ENCODE data around the gene UBTF. TPM values are rescaled to one million over a fixed set of nuclear protein-coding genes. Genes with fewer than 3 reads are reported as not detected.

UBTF gene
- total and polyA plus RNA-seq, 2 donors (not counting 3 experiments of a cell fraction or from before 2014, with no cell fraction given), result 14.7 to 84.7 TPM

DNA sequence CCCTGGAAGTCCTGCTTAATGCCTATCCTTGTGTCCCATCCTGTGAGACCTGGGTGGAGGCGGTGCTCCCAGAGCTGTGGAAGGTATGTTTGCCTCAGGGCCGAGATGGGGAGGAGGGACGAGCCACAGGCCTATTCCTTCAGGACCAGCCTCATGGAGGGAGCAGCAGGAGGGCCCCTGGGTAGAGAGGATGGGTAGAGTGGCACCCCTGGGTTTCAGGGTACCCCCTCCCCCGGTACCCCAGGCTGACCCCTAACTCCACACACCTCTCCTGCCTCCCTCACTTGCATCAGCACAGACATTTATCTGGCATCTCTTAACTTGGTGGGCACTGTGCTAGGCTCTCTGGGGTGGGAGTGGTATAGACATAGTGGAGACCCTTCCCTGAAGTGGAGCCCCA, 41.8 kb downstream of the UBTF start:
- Histone ChIP-seq H3K36me3 (ENCODE audit: control insufficient read depth in 2 of 2, extremely low read depth in 1 of 2, insufficient read depth in 2 of 2, low read length in 2 of 2) (peaks cover 7 to 17% of the 10 kb centered on the region in 2 experiments), H3K27ac (ENCODE audit: insufficient read depth, low read depth, low read length) (no peak overlapping the region), H3K4me2 (ENCODE audit: insufficient read depth, low read length) (no peak overlapping the region), H3K9ac (replicated peaks; ENCODE audit: extremely low read depth, insufficient read depth, low read length) (no peak overlapping the region), H4K20me1 (replicated peaks; ENCODE audit: control insufficient read depth, extremely low read depth, insufficient read depth, low read length) (no peaks in the 10 kb centered on the region), H3K9me3 (replicated peaks; ENCODE audit: control insufficient read depth, insufficient read depth, low read length) (no peaks in the 10 kb centered on the region), H3K4me1 (ENCODE audit: control insufficient read depth, extremely low read depth, insufficient read depth, low read length) (no peaks in the 10 kb centered on the region), H3K4me3 (replicated peaks in 1 of 3; ENCODE audit: insufficient read depth in 1 of 3, low read depth in 1 of 3, low read length in 3 of 3) (no peak overlapping the region), H3K9me1 (replicated peaks; ENCODE audit: control insufficient read depth, extremely low read depth, insufficient read depth, low read length) (no peaks in the 10 kb centered on the region), H2AFZ (ENCODE audit: low read depth, low read length) (no peak overlapping the region), H3K27me3 (ENCODE audit: control insufficient read depth in 2 of 2, insufficient read depth in 2 of 2, low read length in 2 of 2) (no peaks in the 10 kb centered on the region), H3K79me2 (ENCODE audit: control insufficient read depth, insufficient read depth, low read length) (peaks cover 1% of the 10 kb centered on the region)
- intact Hi-C loops (cut with micrococcal nuclease) (no loop called here), dilution Hi-C loops (cut with MboI; ENCODE audit: extremely low pct_ligation_motif_present, low sequenced_read_pairs) (no loop called here)
- ChIA-PET CTCF (no interaction called here), POLR2A (no interaction called here)
- FAIRE-seq (no peak), DNase-seq (ENCODE audit: low read depth, low spot score) (no peak)
- no peak for TF ChIP-seq POLR2AphosphoS5 (IDR thresholded peaks at IDR 0.05; ENCODE audit: insufficient read depth, low read depth, low read length)
- BruUV-seq (replicated peaks), result no TSS peak

DNA sequence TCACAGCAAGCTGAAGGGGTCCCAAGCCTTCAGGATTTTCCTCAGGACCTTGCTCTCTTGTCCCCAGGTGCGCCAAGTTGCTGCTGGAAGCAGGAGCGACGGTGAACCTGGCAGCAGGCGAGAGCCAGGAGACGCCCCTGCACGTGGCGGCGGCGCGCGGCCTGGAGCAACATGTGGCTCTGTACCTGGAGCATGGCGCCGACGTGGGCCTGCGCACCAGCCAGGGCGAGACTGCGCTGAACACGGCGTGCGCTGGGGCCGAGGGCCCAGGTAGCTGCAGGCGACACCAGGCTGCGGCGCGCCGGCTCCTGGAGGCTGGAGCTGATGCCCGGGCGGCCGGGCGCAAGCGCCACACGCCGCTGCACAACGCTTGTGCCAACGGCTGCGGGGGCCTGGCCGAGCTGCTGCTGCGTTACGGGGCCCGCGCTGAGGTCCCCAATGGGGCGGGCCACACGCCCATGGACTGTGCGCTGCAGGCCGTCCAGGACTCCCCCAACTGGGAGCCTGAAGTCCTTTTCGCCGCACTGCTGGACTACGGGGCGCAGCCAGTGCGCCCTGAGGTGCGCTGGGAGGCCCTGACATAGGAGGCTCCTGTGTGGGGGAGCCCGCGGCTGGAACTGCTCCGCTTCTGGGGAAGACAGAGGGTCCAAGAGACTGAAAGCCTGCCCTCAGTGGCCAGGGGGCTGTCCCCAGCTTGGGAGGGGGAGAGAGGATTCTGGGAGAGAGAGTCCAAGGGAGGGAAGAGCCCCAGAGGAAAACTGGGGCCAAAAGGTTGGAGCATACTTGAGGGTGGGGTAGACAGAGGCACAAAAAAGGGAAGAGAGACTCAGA, 42.6 kb downstream of the UBTF start:
- FAIRE-seq, result no peak
- ChIA-PET POLR2A (interaction anchor here (0.7 kb wide), 1 partner anchor 72 kb away, joined by 5 read pairs; no protein-coding TSS in a partner anchor), CTCF (interaction anchor here (1.2 kb wide), 1 partner anchor 9 kb away, joined by 3 read pairs; no protein-coding TSS in a partner anchor)

More for the DNA sequence above, 42.6 kb downstream of the UBTF start:
- Histone ChIP-seq H3K36me3 (ENCODE audit: control insufficient read depth in 2 of 2, extremely low read depth in 1 of 2, insufficient read depth in 2 of 2, low read length in 2 of 2) (peaks cover 3 to 14% of the 10 kb centered on the region in 2 experiments), H3K9ac (replicated peaks; ENCODE audit: extremely low read depth, insufficient read depth, low read length) (no peak overlapping the region), H3K27me3 (ENCODE audit: control insufficient read depth in 2 of 2, insufficient read depth in 2 of 2, low read length in 2 of 2) (no peaks in the 10 kb centered on the region), H3K4me1 (ENCODE audit: control insufficient read depth, extremely low read depth, insufficient read depth, low read length) (no peaks in the 10 kb centered on the region), H2AFZ (ENCODE audit: low read depth, low read length) (no peak overlapping the region), H3K27ac (ENCODE audit: insufficient read depth, low read depth, low read length) (no peak overlapping the region), H3K79me2 (ENCODE audit: control insufficient read depth, insufficient read depth, low read length) (peaks cover 1% of the 10 kb centered on the region), H3K9me3 (replicated peaks; ENCODE audit: control insufficient read depth, insufficient read depth, low read length) (no peaks in the 10 kb centered on the region), H3K9me1 (replicated peaks; ENCODE audit: control insufficient read depth, extremely low read depth, insufficient read depth, low read length) (no peaks in the 10 kb centered on the region), H3K4me2 (ENCODE audit: insufficient read depth, low read length) (no peak overlapping the region), H4K20me1 (replicated peaks; ENCODE audit: control insufficient read depth, extremely low read depth, insufficient read depth, low read length) (no peaks in the 10 kb centered on the region), H3K4me3 (replicated peaks in 1 of 3; ENCODE audit: insufficient read depth in 1 of 3, low read depth in 1 of 3, low read length in 3 of 3) (no peak overlapping the region)
- no TSS peak for BruUV-seq (replicated peaks)
- dilution Hi-C loops (cut with MboI; ENCODE audit: extremely low pct_ligation_motif_present, low sequenced_read_pairs) (no loop called here), intact Hi-C loops (cut with micrococcal nuclease) (no loop called here)
- TF ChIP-seq MYC (IDR thresholded peaks at IDR 0.05; ENCODE audit: low read depth, low read length), result no peak
- TF ChIP-seq FOS (IDR thresholded peaks at IDR 0.05; ENCODE audit: borderline replicate concordance, insufficient read depth, low read length), result no peak
- TF ChIP-seq, protein P1, sequence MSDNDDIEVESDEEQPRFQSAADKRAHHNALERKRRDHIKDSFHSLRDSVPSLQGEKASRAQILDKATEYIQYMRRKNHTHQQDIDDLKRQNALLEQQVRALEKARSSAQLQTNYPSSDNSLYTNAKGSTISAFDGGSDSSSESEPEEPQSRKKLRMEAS (IDR thresholded peaks at IDR 0.05; ENCODE audit: insufficient read depth, insufficient read length), result no peak
- TF ChIP-seq POLR2AphosphoS5 (IDR thresholded peaks at IDR 0.05; ENCODE audit: insufficient read depth, low read depth, low read length), result no peak
- TF ChIP-seq GATA2 (IDR thresholded peaks at IDR 0.05; ENCODE audit: insufficient read depth, insufficient read length, low read depth, low read length), result no peak
- no peak for DNase-seq (ENCODE audit: low read depth, low spot score)
